Colonic mucosa (tissue), 4 donors: ENCODE measurements around the gene GRIA1. TPM values are rescaled to one million over a fixed set of nuclear protein-coding genes. Genes with fewer than 3 reads are reported as not detected.

Experiments used
- DNase-seq: peaks from one replicate; pipeline ENCODE4 v3.0.0-alpha.2; 2020
- H3K27ac ChIP-seq: fragments of 200-600 bp; one replicate; pipeline ENCODE4 v1.8.0; 2021
- H3K27me3 ChIP-seq: fragments of 200-600 bp; one replicate; pipeline ENCODE4 v1.8.0; 2021
- H3K36me3 ChIP-seq: fragments of 200-600 bp; one replicate; pipeline ENCODE4 v1.8.0; 2021
- H3K4me1 ChIP-seq: fragments of 200-600 bp; one replicate; pipeline ENCODE4 v1.8.0; 2021; ENCODE audit warnings: mild to moderate bottlenecking
- H3K4me3 ChIP-seq: fragments of 200-600 bp; one replicate; pipeline ENCODE4 v1.8.0; 2021
- H3K9ac ChIP-seq, 2 donors: one replicate each; pipeline ENCODE4 v1.7.0; 2013; ENCODE audit warnings: control low read depth in 2 of 2, low read depth in 2 of 2, low read length in 2 of 2
- H3K9me3 ChIP-seq: fragments of 200-600 bp; one replicate; pipeline ENCODE4 v1.8.0; 2021
- CTCF ChIP-seq: fragments of 200-600 bp; IDR thresholded peaks from one replicate; pipeline ENCODE4 v1.8.0; 2022; ENCODE audit warnings: antibody characterized with exemption, mild to moderate bottlenecking
- intact Hi-C: fragments of 100-400 bp; cut with DNase I; formaldehyde crosslinking; loops from one replicate; pipeline ENCODE4 v1.14.1; 2022
- total RNA-seq, 2 donors: library from RNA; stranded (reverse); fragmentation: NEBNext Ultra II Directional in 1 of 2; extraction: Animal tissue kit (Norgen Biotek cat#: 25700) in 1 of 2; gene quantifications; one replicate each; pipeline ENCODE4 v1.2.1, GENCODE V29; 2021
- donor health status: healthy.
- donor health status: DM: no; HTN: no; CAD: no.
- donor health status: DM: no; HTN: no; CAD: no.

GRIA1 gene
- total RNA-seq, 2 donors from 2014 or later: 0.48 TPM; not detected in 1

DNA sequence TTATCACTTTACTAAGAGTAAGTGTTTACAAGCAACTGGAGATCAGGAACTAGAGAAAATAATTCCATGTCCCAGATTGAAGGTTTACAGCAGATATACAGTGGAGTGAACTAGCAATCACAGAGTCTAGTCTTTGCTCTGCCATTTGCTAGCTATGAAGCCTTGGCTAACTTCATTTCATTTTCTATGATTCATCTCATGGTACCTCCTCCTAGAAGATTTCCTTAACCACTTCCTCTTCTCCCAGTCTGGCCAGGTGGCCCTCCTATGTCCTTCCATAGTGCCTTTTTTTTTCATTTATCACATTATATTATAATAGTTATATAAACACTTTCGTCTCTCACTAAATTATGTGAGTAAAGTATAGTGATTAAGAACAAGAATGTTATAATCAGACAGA lies 52.1 kb downstream of the GRIA1 start:
- no peaks in the 10 kb centered on the region for H3K27me3 ChIP-seq
- no peak for TF ChIP-seq CTCF
- no peaks in the 10 kb centered on the region for H3K36me3 ChIP-seq
- H3K4me1 ChIP-seq: no peaks in the 10 kb centered on the region
- no peaks in the 10 kb centered on the region for H3K9me3 ChIP-seq
- intact Hi-C loops: no loop called here
- no peak for DNase-seq
- H3K9ac ChIP-seq: no peak overlapping the region
- no peak overlapping the region for H3K27ac ChIP-seq
- H3K4me3 ChIP-seq: no peak overlapping the region

GRCh38 chr5:153543288-153543687 lies 52.8 kb downstream of the GRIA1 start:
- Histone ChIP-seq H3K4me1 (no peaks in the 10 kb centered on the region), H3K27ac (no peak overlapping the region), H3K27me3 (no peaks in the 10 kb centered on the region), H3K9ac (no peak overlapping the region), H3K9me3 (no peaks in the 10 kb centered on the region), H3K4me3 (no peak overlapping the region), H3K36me3 (no peaks in the 10 kb centered on the region)
- no peak for DNase-seq
- no peak for TF ChIP-seq CTCF
- intact Hi-C loops: no loop called here

DNA sequence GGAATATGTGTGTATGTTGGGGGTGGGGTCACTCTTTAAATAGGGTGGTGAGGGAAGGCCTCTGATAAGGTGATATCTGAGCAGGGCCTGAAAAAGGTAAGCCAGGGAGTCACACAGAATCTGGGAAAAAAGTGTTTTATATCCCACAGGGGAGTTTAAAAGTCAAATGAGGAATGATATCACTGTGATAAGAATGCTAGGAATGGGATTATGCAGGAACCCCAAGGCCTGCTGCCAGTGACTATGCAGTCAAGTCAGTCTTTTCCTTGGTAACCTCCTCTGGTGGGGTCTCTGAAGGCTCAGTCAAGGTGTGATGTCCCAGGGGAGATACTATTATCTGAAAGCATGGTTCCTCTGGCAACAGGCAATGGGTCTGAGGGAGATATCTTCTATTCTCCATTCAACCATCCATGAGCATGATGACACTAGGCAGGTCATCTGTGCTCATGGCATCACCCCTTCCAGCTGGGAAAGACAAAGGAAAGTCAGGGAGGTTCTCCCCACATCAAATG lies 53.5 kb downstream of the GRIA1 start:
- intact Hi-C loops: no loop called here
- no peak overlapping the region for H3K4me3 ChIP-seq
- no peak overlapping the region for H3K9ac ChIP-seq
- DNase-seq: no peak
- H3K4me1 ChIP-seq: no peaks in the 10 kb centered on the region
- H3K27ac ChIP-seq: no peak overlapping the region
- TF ChIP-seq CTCF: no peak
- H3K27me3 ChIP-seq: no peaks in the 10 kb centered on the region
- no peaks in the 10 kb centered on the region for H3K9me3 ChIP-seq
- no peaks in the 10 kb centered on the region for H3K36me3 ChIP-seq

GRCh38 chr5:153544706-153545105 lies 54.2 kb downstream of the GRIA1 start:
- H3K4me1 ChIP-seq: no peaks in the 10 kb centered on the region
- TF ChIP-seq CTCF: no peak
- DNase-seq: no peak
- no peaks in the 10 kb centered on the region for H3K9me3 ChIP-seq
- intact Hi-C loops: no loop called here
- no peaks in the 10 kb centered on the region for H3K36me3 ChIP-seq
- no peak overlapping the region for H3K27ac ChIP-seq
- no peak overlapping the region for H3K4me3 ChIP-seq
- H3K27me3 ChIP-seq: no peaks in the 10 kb centered on the region
- H3K9ac ChIP-seq: no peak overlapping the region

- no peaks in the 10 kb centered on the region for H3K36me3 ChIP-seq
- H3K4me1 ChIP-seq: no peaks in the 10 kb centered on the region
- DNase-seq: no peak
- intact Hi-C loops: no loop called here
- no peak overlapping the region for H3K27ac ChIP-seq
- no peak overlapping the region for H3K9ac ChIP-seq
- no peaks in the 10 kb centered on the region for H3K9me3 ChIP-seq
- no peaks in the 10 kb centered on the region for H3K27me3 ChIP-seq
- H3K4me3 ChIP-seq: no peak overlapping the region
- no peak for TF ChIP-seq CTCF
Measured at GRCh38 chr5:153546566-153546965, 56.1 kb downstream of the GRIA1 start.
